Caki2 (cell line): ENCODE measurements around the gene DNAAF5. TPM values are rescaled to one million over a fixed set of nuclear protein-coding genes. Genes with fewer than 3 reads are reported as not detected.

Experiments
- DNase-seq: peaks from one replicate; pipeline ENCODE4 v3.0.0-alpha.2; 2015; ENCODE audit warnings: low read depth
- in situ Hi-C: cut with HindIII; loops from 2 replicates; pipeline ENCODE4 v1.10.0; 2016; ENCODE audit warnings: low sequenced_read_pairs, low pct_unique_long_range_greater_than_20kb, mixed read lengths
- total RNA-seq: library from RNA; depleted of rRNA; stranded (reverse); fragments of >200 nt; shearing (Covaris generic); gene quantifications from 2 replicates; pipeline ENCODE4 v1.2.3, GENCODE V29; 2014; ENCODE audit warnings: low replicate concordance; rRNA removed

Gene DNAAF5
- 53.8 and 77.4 TPM in 2 replicates for total RNA-seq

- in situ Hi-C loops: no loop called here
- DNase-seq: peak; percentile 81
Observed at GRCh38 chr7:726084-726853, at the start of gene DNAAF5. DNAAF5 (plus strand) TSS chr7:726699; CDS start chr7:726721, 22 bp downstream.

- no peak for DNase-seq
- in situ Hi-C loops: no loop called here
Observed at GRCh38 chr7:676972-677385, 49.5 kb upstream of the DNAAF5 start.

DNA sequence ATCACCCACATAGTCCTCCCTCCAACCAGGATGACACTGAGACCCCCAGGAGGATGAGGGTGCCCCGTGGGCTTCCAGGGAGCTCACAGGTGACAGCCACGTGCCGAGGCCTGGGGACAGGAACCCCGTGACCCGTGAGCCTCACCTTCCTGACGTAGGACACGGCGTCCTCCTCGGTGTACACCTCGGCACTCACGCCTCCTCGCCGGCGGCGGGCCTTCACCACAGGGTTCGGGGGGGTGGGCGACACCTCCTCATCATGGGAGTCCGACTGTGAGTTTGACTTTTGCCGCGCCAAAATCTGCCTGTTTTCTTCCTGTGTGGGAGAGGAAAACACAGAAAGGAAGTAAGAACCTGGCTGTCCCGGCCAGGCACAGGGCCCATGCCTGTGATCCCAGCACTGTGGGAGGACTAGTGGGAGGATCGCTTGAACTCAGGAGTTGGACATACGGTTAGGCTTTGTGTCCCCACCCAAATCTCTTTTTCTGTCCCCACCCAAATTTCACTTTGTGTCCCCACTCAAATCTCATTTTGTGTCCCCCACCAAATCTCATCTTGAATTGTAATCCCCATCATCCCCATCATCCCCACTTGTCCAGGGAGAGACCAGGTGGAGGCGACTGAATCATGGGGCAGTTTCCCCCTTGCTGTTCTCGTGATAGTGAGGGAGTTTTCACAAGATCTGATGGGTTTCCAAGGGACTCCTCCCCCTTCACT lies 45.9 kb upstream of the DNAAF5 start:
- in situ Hi-C loops: no loop called here
- no peak for DNase-seq

- in situ Hi-C loops: no loop called here
- no peak for DNase-seq
Observed at GRCh38 chr7:681551-682307, 44.8 kb upstream of the DNAAF5 start.

DNA sequence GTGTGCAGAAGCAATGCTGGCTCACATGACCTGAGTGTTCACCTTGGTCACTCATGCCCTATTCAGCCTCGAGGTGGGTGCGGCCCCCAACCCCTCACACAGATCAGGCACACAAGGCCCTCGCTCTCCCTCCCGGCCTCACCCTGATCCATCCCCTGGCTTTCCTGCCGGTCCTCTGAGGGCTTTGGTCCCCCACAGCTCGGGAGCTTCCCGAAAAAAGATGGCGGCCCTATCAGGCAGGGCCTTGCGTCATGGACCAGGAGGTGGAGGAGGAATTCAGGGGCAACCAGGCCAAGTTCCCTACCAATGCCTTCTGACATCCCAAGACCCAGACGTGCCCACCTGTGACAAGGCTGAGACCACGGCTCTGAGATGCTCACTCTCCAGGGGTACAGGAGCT lies 43.7 kb upstream of the DNAAF5 start:
- DNase-seq: no peak
- in situ Hi-C loops: no loop called here

- in situ Hi-C loops: no loop called here
- DNase-seq: no peak
Observed at GRCh38 chr7:683526-684205, 42.8 kb upstream of the DNAAF5 start.

DNA sequence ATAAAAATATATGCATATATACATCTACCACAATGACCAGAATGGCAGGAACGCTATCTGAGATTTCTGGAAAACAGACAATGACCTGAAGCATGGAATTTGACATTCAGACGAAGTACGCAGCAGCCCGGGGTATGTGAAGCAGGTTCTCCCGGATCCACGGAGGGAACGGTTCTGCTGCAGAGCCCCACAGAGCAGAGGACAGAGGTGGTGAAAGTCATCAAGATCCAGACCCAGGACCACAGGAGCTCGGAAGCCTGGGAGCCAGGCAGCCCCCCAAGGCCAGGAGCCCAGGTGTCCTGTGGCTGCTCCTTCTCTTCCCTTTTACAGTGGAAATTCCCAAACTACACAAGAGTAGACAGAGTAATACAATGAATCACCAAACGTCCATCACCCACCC lies 42.1 kb upstream of the DNAAF5 start:
- no peak for DNase-seq
- in situ Hi-C loops: no loop called here

DNA sequence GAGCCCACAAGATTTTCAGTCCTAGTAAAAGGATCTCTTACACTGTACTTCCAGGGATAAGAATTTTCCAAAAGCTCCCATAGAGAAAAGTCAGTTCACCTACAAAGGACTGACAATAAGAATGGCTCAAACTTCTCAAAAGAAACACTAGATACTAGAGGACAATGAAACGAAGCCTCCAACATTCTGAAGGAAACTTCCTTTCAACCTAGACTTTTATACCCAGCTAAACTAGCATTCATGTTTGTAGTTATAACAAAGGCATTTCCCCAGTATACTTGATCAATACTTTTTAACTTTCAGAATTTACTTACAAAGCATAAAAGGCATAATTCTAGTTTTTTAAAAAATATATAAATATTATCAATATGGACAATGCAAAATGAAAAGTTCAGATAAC lies 41.0 kb upstream of the DNAAF5 start:
- in situ Hi-C loops: no loop called here
- DNase-seq: no peak

- in situ Hi-C loops: no loop called here
- DNase-seq: no peak
Observed at GRCh38 chr7:690478-691360, 35.8 kb upstream of the DNAAF5 start.

DNA sequence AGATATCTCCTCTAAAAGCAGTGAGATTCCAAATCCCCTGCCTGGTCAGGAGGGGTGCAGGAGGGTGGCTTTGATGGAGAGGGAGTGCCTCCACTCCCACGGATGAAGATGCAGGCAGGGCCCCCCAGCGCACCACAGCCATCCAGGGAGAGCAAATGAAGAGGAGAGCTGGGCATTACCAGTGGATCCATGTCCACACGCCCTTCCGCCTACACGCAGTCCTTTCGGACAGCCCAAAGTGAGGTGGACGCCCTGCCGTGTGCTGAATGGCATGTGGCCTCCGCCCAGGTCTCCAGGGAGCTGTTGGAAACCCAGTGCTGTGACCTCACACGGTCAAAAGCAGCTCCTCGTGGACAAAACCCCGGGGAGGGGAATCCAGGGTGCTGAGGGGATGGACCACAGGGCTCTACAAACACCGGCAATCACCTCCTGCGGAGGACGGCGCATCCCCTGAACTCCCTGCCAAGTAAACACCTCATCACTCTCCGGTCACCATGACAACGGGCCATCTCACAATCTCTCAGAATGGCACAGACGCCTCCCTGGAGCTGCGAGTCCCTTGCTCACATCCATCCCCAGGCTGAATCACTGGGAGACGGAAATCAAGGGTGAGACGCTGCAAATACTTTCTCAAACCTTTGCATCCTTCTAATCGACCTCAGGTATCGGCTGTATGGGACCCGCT lies 35.0 kb upstream of the DNAAF5 start:
- DNase-seq: no peak
- in situ Hi-C loops: no loop called here

GRCh38 chr7:693280-693679 lies 33.2 kb upstream of the DNAAF5 start:
- no peak for DNase-seq
- in situ Hi-C loops: no loop called here

- in situ Hi-C loops: no loop called here
- no peak for DNase-seq
Observed at GRCh38 chr7:696426-696811, 30.1 kb upstream of the DNAAF5 start.

GRCh38 chr7:696812-697551 lies 29.5 kb upstream of the DNAAF5 start:
- DNase-seq: no peak
- in situ Hi-C loops: no loop called here

DNA sequence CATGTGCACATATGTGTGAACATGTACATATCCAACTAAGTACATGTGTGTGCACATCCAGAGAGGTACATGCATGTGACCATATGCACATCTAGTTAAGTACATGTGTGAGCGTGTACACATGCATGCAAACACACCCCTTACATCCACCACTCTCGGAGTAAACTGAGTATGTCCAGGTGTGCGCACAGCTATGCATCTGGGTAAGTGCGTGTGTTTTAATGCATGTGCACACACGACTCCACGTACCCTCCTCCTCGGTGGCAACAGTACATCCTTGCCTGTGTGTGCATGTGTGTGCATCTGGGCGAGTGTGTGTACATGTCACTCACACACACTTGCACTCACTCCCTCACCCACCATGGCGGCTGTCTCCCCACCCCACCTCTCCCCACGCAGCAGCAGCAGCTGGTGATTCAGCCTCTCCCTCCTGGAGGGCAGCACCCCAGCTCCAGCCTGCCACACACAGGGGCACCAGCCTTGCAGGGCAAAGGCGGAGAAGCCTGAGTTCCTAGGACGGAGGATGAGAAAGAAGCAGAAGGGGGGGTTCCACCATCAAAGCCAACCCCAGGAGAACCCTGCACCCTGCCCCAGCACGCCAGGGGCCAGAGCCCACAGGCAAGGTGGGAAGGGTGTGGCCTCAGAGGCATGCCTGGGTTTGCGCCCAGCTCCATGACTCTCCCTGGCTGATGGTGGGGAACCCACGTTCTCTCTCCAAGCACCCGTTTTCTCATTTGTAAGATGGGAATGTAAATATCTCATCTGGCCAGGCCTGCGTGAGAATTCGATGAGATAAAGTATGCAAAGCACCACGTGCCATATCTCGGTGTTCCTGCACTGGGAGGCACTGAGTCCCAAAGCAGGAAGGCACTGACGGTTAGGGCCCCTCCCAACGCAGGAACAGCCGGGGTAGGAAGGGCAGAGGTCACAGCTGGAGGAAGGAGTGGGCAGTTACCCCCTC lies 27.7 kb upstream of the DNAAF5 start:
- no peak for DNase-seq

GRCh38 chr7:699476-700170 lies 26.9 kb upstream of the DNAAF5 start:
- no peak for DNase-seq
- in situ Hi-C loops: no loop called here

More for the DNA sequence above, 27.7 kb upstream of the DNAAF5 start:
- in situ Hi-C loops: no loop called here
